Peyer's patch (tissue), 4 donors: Measurements from ENCODE around the gene IFITM2. TPM values are rescaled to one million over a fixed set of nuclear protein-coding genes. Genes with fewer than 3 reads are reported as not detected.

Source experiments
- DNase-seq, 3 donors: peaks; one replicate each; pipeline ENCODE4 v3.0.0-alpha.2; 2017 to 2019
- H3K27ac ChIP-seq, 4 donors: fragments of 200-600 bp; sonication (generic); one replicate each; pipeline ENCODE4 v1.5.1; 2016 to 2019
- H3K27me3 ChIP-seq, 2 donors: fragments of 200-600 bp; sonication (generic); one replicate each; pipeline ENCODE4 v1.5.1; 2019
- H3K36me3 ChIP-seq, 3 donors: fragments of 200-600 bp; sonication (generic); one replicate each; pipeline ENCODE4 v1.5.1; 2016 to 2019
- H3K4me1 ChIP-seq, 4 donors: fragments of 200-600 bp; sonication (generic); one replicate each; pipeline ENCODE4 v1.5.1; 2016 to 2019
- H3K4me3 ChIP-seq, 4 donors: fragments of 200-600 bp; sonication (generic); 1 replicate in 3 of 4; 2 replicates in 1 of 4; pipeline ENCODE4 v1.5.1; 2016 to 2019; ENCODE audit warnings: mild to moderate bottlenecking in 1 of 4
- H3K9me3 ChIP-seq, 4 donors: fragments of 200-600 bp; sonication (generic); one replicate each; pipeline ENCODE4 v1.5.1; 2016 to 2019; ENCODE audit warnings: mild to moderate bottlenecking in 1 of 4
- CTCF ChIP-seq, 6 experiments: fragments of 450-650 bp in 4 of 6; fragments of 200-600 bp in 2 of 6; sonication (generic) in 1 of 6; IDR thresholded peaks; one replicate each; pipeline ENCODE4 v1.5.1; 2017 to 2019; ENCODE audit warnings: antibody characterized with exemption in 6 of 6, mild to moderate bottlenecking in 3 of 6, moderate library complexity in 1 of 6
- POLR2A ChIP-seq, 2 donors: fragments of 450-650 bp; IDR thresholded peaks; one replicate each; pipeline ENCODE4 v1.5.1; 2017; ENCODE audit warnings: antibody characterized with exemption in 2 of 2, mild to moderate bottlenecking in 2 of 2, moderate library complexity in 2 of 2
- total RNA-seq, 4 donors: library from RNA; depleted of rRNA; stranded (reverse); fragments of >200 nt; gene quantifications; one replicate each; pipeline ENCODE4 v1.1.0, GENCODE V29; 2016

IFITM2 gene
- total RNA-seq, 4 donors from 2014 or later = 15.6 to 98.2 (median 46.0) TPM

GRCh38 chr11:283405-284104 is 24.1 kb upstream of the IFITM2 start:
- TF ChIP-seq POLR2A (IDR thresholded peaks at IDR 0.05) = no peak
- TF ChIP-seq CTCF (IDR thresholded peaks at IDR 0.05) = no peak
- Histone ChIP-seq H3K36me3 (peaks cover 0 to 31% (median 0%) of the 10 kb centered on the region in 3 donors), H3K27me3 (peaks cover 0 to 12% of the 10 kb centered on the region in 2 donors), H3K9me3 (no peaks in the 10 kb centered on the region), H3K4me1 (peaks cover 0 to 34% (median 19%) of the 10 kb centered on the region in 4 donors), H3K4me3 (peak overlapping the region in 2 of 4 donors; percentile 25 to 61), H3K27ac (peak overlapping the region in 2 of 4 donors; percentile 11 to 66)
- peak in 1 of 3 donors; percentile 50 for DNase-seq

- Histone ChIP-seq H3K36me3 (peaks cover 0 to 31% (median 0%) of the 10 kb centered on the region in 3 donors), H3K4me1 (peaks cover 0 to 31% (median 15%) of the 10 kb centered on the region in 4 donors), H3K27me3 (peaks cover 0 to 12% of the 10 kb centered on the region in 2 donors), H3K27ac (peak overlapping the region in 2 of 4 donors; percentile 11 to 66), H3K9me3 (no peaks in the 10 kb centered on the region), H3K4me3 (no peak overlapping the region)
- TF ChIP-seq POLR2A (IDR thresholded peaks at IDR 0.05) (no peak), CTCF (IDR thresholded peaks at IDR 0.05) (no peak)
- peak in 2 of 3 donors; percentile 47 to 57 for DNase-seq
These were observed 23.3 kb upstream of the IFITM2 start for GRCh38 chr11:284105-285020.

- DNase-seq = peak in 2 of 3 donors; percentile 44 to 52
These were observed 22.4 kb upstream of the IFITM2 start for GRCh38 chr11:285021-285893.

GRCh38 chr11:285894-286220 is 21.8 kb upstream of the IFITM2 start:
- DNase-seq = peak in 2 of 3 donors; percentile 45 to 46
- no peak overlapping the region for H3K4me3 ChIP-seq
- peak overlapping the region in 2 of 4 donors; percentile 66 to 90 for H3K27ac ChIP-seq
- H3K27me3 ChIP-seq = peaks cover 0 to 12% of the 10 kb centered on the region in 2 donors
- no peaks in the 10 kb centered on the region for H3K9me3 ChIP-seq
- H3K4me1 ChIP-seq = peaks cover 0 to 35% (median 14%) of the 10 kb centered on the region in 4 donors
- H3K36me3 ChIP-seq = peaks cover 0 to 25% (median 0%) of the 10 kb centered on the region in 3 donors
- TF ChIP-seq CTCF (IDR thresholded peaks at IDR 0.05) = no peak
- no peak for TF ChIP-seq POLR2A (IDR thresholded peaks at IDR 0.05)

More at GRCh38 chr11:285021-285893, 22.4 kb upstream of the IFITM2 start:
- Histone ChIP-seq H3K36me3 (peaks cover 0 to 31% (median 0%) of the 10 kb centered on the region in 3 donors), H3K27me3 (peaks cover 0 to 12% of the 10 kb centered on the region in 2 donors), H3K9me3 (no peaks in the 10 kb centered on the region), H3K4me3 (no peak overlapping the region), H3K4me1 (peaks cover 0 to 35% (median 15%) of the 10 kb centered on the region in 4 donors), H3K27ac (peak overlapping the region in 1 of 4 donors; percentile 66)
- no peak for TF ChIP-seq CTCF (IDR thresholded peaks at IDR 0.05)
- TF ChIP-seq POLR2A (IDR thresholded peaks at IDR 0.05) = no peak
